GF-D8 (cell line): ENCODE data around the gene SIAH3.

Experiments used
- DNase-seq: peaks from one replicate; lab custom pipeline; 2025; lab: John Stamatoyannopoulos, UW

Gene SIAH3

DNA sequence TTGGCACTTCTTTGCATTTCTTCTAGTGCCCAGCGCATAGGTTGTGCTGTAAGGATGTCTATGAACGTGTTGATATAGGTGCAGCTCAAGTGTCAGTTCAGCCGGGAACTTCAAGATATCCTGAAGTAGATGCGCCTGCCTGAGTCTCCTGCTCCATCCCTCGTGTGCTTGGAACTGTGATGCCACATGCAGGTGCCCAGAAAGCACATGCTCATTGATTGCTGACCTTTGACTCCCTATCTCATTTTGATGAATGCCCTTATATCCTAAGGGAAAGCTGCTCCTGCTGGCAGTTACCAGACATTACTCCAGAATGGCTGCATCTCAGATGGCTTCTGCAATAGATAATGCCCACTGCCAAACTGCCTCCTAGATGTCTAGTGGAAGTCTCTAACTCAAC is 108.6 kb downstream of the SIAH3 start:
- DNase-seq: no peak

DNA sequence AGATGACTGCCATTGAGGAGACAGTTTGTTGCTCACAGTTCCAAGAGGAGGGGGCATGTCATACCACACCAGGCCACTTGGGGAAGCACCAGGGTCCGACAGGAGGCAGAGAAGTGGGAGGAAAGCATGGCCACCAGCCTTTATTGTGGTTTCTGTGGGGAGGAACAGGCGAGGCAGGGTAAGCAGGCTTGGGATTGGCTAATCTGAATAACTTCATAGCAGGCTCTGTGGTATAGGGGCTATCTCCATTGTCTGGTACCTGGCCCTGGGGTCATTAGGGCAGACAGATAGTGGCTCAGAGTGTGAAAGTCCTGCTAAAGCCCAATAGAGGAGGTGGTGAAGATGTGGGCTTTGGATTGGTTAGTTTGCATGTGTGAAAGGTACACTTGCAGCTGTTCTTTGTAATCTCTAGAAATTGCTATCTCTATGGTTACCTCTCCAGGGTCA is 114.0 kb downstream of the SIAH3 start:
- no peak for DNase-seq

DNA sequence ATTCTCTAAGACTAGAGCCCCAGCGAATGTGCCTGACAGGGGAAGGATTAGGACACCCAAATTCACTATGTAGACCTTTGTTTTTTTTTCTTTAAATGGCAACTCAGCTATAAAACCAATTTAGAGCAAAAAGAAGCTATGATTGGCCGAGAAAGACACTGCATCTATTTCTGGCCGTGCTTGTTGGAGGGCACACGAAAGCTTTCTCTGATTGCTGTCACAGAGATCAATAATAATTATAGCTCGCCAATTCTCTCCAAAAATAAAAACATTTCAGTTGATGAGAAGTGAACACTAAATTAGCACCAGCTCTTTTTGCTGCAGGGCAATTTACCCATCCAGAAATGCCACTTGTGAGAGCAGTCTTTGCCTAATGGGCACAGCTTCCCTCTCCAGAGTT is 118.2 kb downstream of the SIAH3 start:
- no peak for DNase-seq

DNA sequence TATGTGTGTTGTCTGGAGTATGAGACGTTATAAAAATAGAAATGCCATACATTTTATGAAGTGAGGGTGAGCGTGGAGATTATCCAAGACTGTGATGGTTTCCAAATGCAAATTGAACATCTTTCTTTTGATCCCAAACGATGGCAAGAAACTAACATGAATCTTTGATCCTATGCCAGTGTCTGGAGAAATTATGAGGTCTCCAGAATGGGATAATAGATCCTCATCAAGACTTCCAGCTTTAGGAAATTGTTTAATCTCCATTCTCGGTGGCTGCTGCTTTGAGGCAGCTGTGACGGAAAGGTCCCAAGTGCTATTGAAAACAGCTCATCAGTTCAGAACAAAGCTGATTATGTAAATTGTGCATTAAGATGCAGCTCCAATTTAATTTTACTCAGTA is 118.6 kb downstream of the SIAH3 start:
- no peak for DNase-seq

DNA sequence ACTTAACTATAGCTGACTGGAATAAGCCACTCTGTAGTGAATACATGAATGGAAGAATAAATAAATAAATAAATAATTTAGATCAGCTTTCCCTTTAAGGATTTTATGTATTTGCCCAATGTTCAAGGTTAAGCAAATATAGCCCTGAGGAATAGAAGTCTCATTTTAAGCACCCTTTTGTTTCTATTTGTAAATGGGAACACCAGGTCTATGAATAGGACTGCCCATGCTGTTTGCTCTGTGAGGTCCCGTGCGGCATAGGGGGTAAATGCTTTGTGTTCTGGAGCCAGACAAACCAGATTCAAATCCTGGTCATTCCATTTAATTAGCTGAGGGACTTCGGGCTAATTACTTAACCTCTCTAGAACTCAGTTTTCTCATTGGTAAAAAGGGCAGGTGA is 120.1 kb downstream of the SIAH3 start:
- DNase-seq: no peak

DNA sequence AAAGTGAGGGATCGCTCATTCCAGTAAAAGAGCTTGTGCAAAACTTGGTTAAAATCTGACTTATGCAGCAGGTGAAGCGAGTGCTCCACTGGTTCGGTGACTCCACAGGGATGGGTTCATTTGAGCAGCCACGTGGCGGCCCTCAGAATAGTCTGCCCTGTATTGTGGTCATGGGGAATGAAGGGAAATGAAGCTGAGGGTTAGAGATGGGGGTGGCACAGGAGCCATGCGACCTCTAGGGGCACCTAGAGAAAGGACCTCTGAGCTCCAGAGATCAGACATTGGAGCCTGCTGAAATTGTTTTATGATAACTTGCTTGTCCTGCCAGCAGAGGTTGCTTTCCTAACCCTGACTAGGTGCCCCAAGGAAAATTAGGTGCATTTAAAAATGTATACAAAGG is 122.8 kb downstream of the SIAH3 start:
- DNase-seq: no peak
